SU-DHL-6 (cell line): ENCODE measurements around the gene NMRK1.

ENCODE experiments used
- H2AFZ ChIP-seq: fragments of 200-600 bp; sonication (generic); 2 replicates; pipeline ENCODE4 v1.6.1; 2014; ENCODE audit warnings: low read depth, mild to moderate bottlenecking, moderate library complexity, mixed read lengths, antibody characterized with exemption, low read length; ENCODE audit not compliant: severe bottlenecking
- H3F3A ChIP-seq: fragments of 200-600 bp; shearing (Covaris generic); 2 replicates; pipeline ENCODE4 v1.6.0; 2016; ENCODE audit warnings: antibody characterized with exemption, mild to moderate bottlenecking; ENCODE audit not compliant: insufficient read depth
- H3K27ac ChIP-seq: fragments of 200-600 bp; sonication (generic); 2 replicates; pipeline ENCODE4 v1.5.1; 2016; ENCODE audit warnings: low read depth, mild to moderate bottlenecking, low read length, moderate library complexity, mixed read lengths
- H3K27me3 ChIP-seq: fragments of 200-600 bp; sonication (generic), shearing (Covaris generic); 2 replicates; pipeline ENCODE4 v1.6.0; 2014; ENCODE audit warnings: mild to moderate bottlenecking, low read length
- H3K36me3 ChIP-seq: fragments of 200-600 bp; sonication (generic); 2 replicates; pipeline ENCODE4 v1.6.1; 2014; ENCODE audit warnings: mild to moderate bottlenecking, low read length, mixed read lengths
- H3K4me2 ChIP-seq: fragments of 300-600, 200-600 bp; shearing (Covaris generic), sonication (generic); 2 replicates; pipeline ENCODE4 v1.6.0; 2014; ENCODE audit warnings: low read length, low read depth, mild to moderate bottlenecking; ENCODE audit not compliant: poor library complexity, severe bottlenecking
- H3K4me3 ChIP-seq: fragments of 200-600 bp; sonication (generic); 2 replicates; pipeline ENCODE4 v1.5.1; 2014; ENCODE audit warnings: antibody characterized with exemption, low read length, mild to moderate bottlenecking, mixed read lengths; ENCODE audit not compliant: insufficient read depth, poor library complexity, severe bottlenecking
- H3K79me2 ChIP-seq: fragments of 200-600 bp; sonication (generic); 2 replicates; pipeline ENCODE4 v1.6.1; 2014; ENCODE audit warnings: mild to moderate bottlenecking, low read length, moderate library complexity; ENCODE audit not compliant: insufficient read depth
- H3K9ac ChIP-seq: fragments of 200-600 bp; sonication (generic); 2 replicates; pipeline ENCODE4 v1.7.0; 2014; ENCODE audit warnings: mild to moderate bottlenecking, low read length
- H3K9me2 ChIP-seq: fragments of 200-600 bp; sonication (generic); replicated peaks from 2 replicates; pipeline ENCODE4 v1.6.1; 2014; ENCODE audit warnings: low read length; ENCODE audit not compliant: insufficient read depth
- H3K9me3 ChIP-seq: fragments of 200-600 bp; sonication (generic); 2 replicates; pipeline ENCODE4 v1.6.1; 2014; ENCODE audit warnings: low read length, mixed read lengths; ENCODE audit not compliant: insufficient read depth
- H4K20me1 ChIP-seq: fragments of 200-600 bp; sonication (generic); 2 replicates; pipeline ENCODE4 v1.6.1; 2014; ENCODE audit warnings: low read depth, mild to moderate bottlenecking, antibody characterized with exemption, low read length, moderate library complexity, mixed read lengths
- EZH2phosphoT487 ChIP-seq: fragments of 200-600 bp; sonication (generic), shearing (Covaris generic); conservative IDR thresholded peaks from 2 replicates; pipeline ENCODE4 v1.6.1; 2018; ENCODE audit warnings: mild to moderate bottlenecking, antibody characterized with exemption, low read length, moderate library complexity, mixed read lengths
- TF ChIP-seq, protein P1 (sequence below): fragments of 200-600 bp; sonication (generic); IDR thresholded peaks from one replicate; pipeline ENCODE4 v1.5.1; 2017; ENCODE audit warnings: antibody characterized with exemption, mild to moderate bottlenecking, low read length, moderate library complexity; ENCODE audit not compliant: insufficient read depth, poor library complexity, severe bottlenecking

Gene NMRK1

DNA sequence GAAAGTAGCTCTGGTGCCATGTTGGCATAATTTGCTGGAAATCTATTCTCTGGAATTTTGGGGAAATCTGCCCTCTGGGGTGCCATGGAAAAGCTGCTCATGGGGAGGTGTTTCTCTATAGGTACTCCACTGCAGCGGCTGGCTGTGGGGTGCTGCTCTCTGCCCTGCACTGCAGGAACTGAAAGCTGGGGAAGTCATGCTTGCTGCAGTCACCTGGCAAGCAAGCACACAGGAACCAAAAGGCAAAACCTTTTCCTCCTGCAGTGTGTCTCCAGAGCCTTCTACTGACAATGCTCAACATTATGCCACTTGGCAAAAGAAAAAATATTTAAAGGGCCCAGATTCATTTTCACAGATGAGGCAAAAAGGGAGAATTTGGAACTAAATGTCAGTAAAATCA lies 34.1 kb downstream of the NMRK1 start:
- Histone ChIP-seq H3K4me2 (no peak overlapping the region), H4K20me1 (no peaks in the 10 kb centered on the region), H3K36me3 (no peaks in the 10 kb centered on the region), H3K9me3 (no peaks in the 10 kb centered on the region), H3K4me3 (no peak overlapping the region), H3K27ac (no peak overlapping the region), H3K27me3 (no peaks in the 10 kb centered on the region), H3F3A (no peaks in the 10 kb centered on the region), H2AFZ (no peak overlapping the region), H3K9ac (no peak overlapping the region), H3K79me2 (no peaks in the 10 kb centered on the region), H3K9me2 (no peaks in the 10 kb centered on the region)
- TF ChIP-seq, protein P1, sequence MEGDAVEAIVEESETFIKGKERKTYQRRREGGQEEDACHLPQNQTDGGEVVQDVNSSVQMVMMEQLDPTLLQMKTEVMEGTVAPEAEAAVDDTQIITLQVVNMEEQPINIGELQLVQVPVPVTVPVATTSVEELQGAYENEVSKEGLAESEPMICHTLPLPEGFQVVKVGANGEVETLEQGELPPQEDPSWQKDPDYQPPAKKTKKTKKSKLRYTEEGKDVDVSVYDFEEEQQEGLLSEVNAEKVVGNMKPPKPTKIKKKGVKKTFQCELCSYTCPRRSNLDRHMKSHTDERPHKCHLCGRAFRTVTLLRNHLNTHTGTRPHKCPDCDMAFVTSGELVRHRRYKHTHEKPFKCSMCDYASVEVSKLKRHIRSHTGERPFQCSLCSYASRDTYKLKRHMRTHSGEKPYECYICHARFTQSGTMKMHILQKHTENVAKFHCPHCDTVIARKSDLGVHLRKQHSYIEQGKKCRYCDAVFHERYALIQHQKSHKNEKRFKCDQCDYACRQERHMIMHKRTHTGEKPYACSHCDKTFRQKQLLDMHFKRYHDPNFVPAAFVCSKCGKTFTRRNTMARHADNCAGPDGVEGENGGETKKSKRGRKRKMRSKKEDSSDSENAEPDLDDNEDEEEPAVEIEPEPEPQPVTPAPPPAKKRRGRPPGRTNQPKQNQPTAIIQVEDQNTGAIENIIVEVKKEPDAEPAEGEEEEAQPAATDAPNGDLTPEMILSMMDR = no peak
- TF ChIP-seq EZH2phosphoT487 = no peak

DNA sequence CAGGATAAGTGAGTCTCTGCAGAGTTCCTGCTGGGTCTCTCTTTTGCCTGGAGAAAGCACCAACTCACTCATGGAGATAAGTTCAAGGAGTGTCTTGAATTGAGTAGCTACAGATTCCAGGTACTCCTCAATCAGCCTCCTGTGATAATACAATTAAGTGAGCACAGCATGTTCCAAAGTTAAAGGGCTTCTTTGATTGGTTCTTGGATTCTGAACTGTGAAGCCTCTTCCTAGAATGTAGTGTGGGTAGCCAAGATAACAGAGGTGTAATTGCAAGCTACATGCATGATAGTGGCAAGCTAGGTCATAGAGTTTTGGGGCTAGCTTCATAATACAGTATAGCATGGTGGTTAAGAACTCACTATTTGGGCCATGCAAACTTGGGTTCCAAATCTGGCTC lies 36.7 kb downstream of the NMRK1 start:
- H3K36me3 ChIP-seq = no peaks in the 10 kb centered on the region
- no peaks in the 10 kb centered on the region for H3K9me3 ChIP-seq
- TF ChIP-seq, protein P1 = no peak
- H3K9ac ChIP-seq = no peak overlapping the region
- H3F3A ChIP-seq = no peaks in the 10 kb centered on the region
- H3K27me3 ChIP-seq = no peaks in the 10 kb centered on the region
- no peak overlapping the region for H3K4me2 ChIP-seq
- H3K4me3 ChIP-seq = no peak overlapping the region
- H3K79me2 ChIP-seq = no peaks in the 10 kb centered on the region
- no peak overlapping the region for H2AFZ ChIP-seq
- H4K20me1 ChIP-seq = no peaks in the 10 kb centered on the region
- H3K27ac ChIP-seq = no peak overlapping the region
- no peaks in the 10 kb centered on the region for H3K9me2 ChIP-seq

DNA sequence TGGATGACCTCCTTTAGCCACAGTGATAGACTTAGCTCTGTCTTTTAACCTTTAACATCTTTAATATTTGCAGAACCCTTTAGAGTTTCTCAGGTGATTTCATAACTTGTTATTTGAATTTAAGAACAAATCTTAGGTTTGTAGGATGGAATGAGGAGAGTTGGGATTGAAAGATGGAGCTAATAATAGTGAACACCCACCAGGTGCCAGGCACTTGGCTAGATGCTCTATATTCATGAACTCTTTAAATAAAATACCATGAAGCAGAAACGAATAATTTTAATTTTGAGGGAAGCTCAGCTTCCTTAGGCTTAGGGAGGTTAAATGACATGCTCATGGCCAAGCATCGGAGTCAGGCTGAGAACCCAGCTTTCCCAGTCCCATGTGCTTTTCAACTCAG lies 40.4 kb downstream of the NMRK1 start:
- H3K27ac ChIP-seq = no peak overlapping the region
- no peaks in the 10 kb centered on the region for H3K79me2 ChIP-seq
- no peak overlapping the region for H3K4me2 ChIP-seq
- H2AFZ ChIP-seq = no peak overlapping the region
- no peak for TF ChIP-seq EZH2phosphoT487
- TF ChIP-seq, protein P1 = no peak
- no peaks in the 10 kb centered on the region for H3K9me2 ChIP-seq
- no peaks in the 10 kb centered on the region for H3K27me3 ChIP-seq
- no peaks in the 10 kb centered on the region for H3K36me3 ChIP-seq
- no peak overlapping the region for H3K9ac ChIP-seq
- no peak overlapping the region for H3K4me3 ChIP-seq
- H3F3A ChIP-seq = no peaks in the 10 kb centered on the region
- no peaks in the 10 kb centered on the region for H3K9me3 ChIP-seq
- no peaks in the 10 kb centered on the region for H4K20me1 ChIP-seq
